SK-N-SH (cell line): ENCODE measurements around the gene LUC7L3.

Experiments
- CTCF ChIP-seq: fragments of 200-600 bp; sonication (generic); IDR thresholded peaks from 2 replicates; pipeline ENCODE4 v1.6.1; 2017; ENCODE audit warnings: antibody characterized with exemption, mild to moderate bottlenecking, moderate library complexity
- EP300 ChIP-seq, 2 experiments: IDR thresholded peaks; 2 replicates each; pipeline versions ENCODE4 v1.4.0 to v1.6.1; 2012; ENCODE audit warnings: borderline replicate concordance in 1 of 2, low read depth in 1 of 2, low read length in 1 of 2
- MXI1 ChIP-seq: IDR thresholded peaks from 2 replicates; pipeline ENCODE4 v1.6.1; 2012; ENCODE audit warnings: mild to moderate bottlenecking, low read depth, low read length, improper control_type of control experiment
- NFIC ChIP-seq: IDR thresholded peaks from 2 replicates; pipeline ENCODE4 v1.4.0; 2012; ENCODE audit warnings: borderline replicate concordance
- POLR2AphosphoS5 ChIP-seq: IDR thresholded peaks from 2 replicates; pipeline ENCODE4 v1.6.1; 2012; ENCODE audit warnings: low read depth, low read length
- RAD21 ChIP-seq: IDR thresholded peaks from 2 replicates; pipeline ENCODE4 v1.6.1; 2012; ENCODE audit warnings: mild to moderate bottlenecking, low read length
- REST ChIP-seq: IDR thresholded peaks from 2 replicates; pipeline ENCODE4 v1.6.1; 2012; ENCODE audit warnings: mild to moderate bottlenecking, low read depth, low read length, moderate library complexity
- RFX5 ChIP-seq: IDR thresholded peaks from 2 replicates; pipeline ENCODE4 v1.6.1; 2012; ENCODE audit warnings: mild to moderate bottlenecking, improper control_type of control experiment, low read length
- RXRA ChIP-seq: IDR thresholded peaks from 2 replicates; pipeline ENCODE4 v1.4.0; 2012; ENCODE audit warnings: low read depth, mild to moderate bottlenecking, borderline replicate concordance
- ZBTB33 ChIP-seq: IDR thresholded peaks from 2 replicates; pipeline ENCODE4 v1.4.0; 2012; ENCODE audit warnings: low read depth, borderline replicate concordance
- TF ChIP-seq, protein P1 (sequence below): fragments of 150-350 bp; IDR thresholded peaks from 2 replicates; pipeline ENCODE4 v1.6.1; 2017; ENCODE audit warnings: antibody characterized with exemption, low read length, low read depth, borderline replicate concordance
- TF ChIP-seq, protein P2 (sequence below): IDR thresholded peaks from 2 replicates; pipeline ENCODE4 v1.4.0; 2012; ENCODE audit warnings: low read depth

DNA sequence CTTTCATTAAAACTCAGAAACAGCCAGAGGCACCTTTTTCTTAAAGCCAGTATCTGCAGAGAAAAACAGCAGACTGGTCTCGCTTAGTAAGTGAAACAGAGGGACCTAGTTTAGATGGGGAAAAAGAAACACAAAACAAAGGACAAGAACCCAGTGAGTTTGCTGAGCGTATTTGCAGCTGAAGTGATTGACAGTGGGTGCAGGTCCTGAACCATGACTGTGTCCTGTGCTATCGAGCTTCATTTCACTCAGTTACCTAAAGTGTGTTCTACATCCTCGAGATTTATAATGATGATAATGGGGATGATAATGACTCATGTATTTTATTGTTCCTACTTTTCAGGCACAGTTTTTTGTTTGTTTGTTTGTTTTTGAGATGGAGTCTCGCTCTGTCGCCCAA, 84.3 kb downstream of the LUC7L3 start:
- TF ChIP-seq, protein P1, sequence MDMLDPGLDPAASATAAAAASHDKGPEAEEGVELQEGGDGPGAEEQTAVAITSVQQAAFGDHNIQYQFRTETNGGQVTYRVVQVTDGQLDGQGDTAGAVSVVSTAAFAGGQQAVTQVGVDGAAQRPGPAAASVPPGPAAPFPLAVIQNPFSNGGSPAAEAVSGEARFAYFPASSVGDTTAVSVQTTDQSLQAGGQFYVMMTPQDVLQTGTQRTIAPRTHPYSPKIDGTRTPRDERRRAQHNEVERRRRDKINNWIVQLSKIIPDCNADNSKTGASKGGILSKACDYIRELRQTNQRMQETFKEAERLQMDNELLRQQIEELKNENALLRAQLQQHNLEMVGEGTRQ, result no peak
- TF ChIP-seq RAD21 (no peak), CTCF (no peak), MXI1 (no peak), NFIC (no peak), RXRA (no peak), REST (no peak), EP300 (IDR thresholded peaks at IDR 0.05; ENCODE audit: borderline replicate concordance in 1 of 2, low read depth in 1 of 2, low read length in 1 of 2) (no peak), ZBTB33 (no peak), RFX5 (no peak), POLR2AphosphoS5 (no peak)
- TF ChIP-seq, protein P2, sequence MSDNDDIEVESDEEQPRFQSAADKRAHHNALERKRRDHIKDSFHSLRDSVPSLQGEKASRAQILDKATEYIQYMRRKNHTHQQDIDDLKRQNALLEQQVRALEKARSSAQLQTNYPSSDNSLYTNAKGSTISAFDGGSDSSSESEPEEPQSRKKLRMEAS, result no peak
